G401.6 (cell line): ENCODE measurements around the gene VAC14.
"Not testable (repeated sequence)": the region's sequence is repeated elsewhere in the genome, so short reads cannot be mapped to it uniquely, and the experiment has no call there.

Experiments used
- FAIRE-seq: peaks from 2 replicates; lab custom pipeline; 2012; peaks lifted over from hg19 to GRCh38; lab: Jason Lieb, UNC

Gene VAC14

GRCh38 chr16:70742967-70743366 is 58.0 kb downstream of the VAC14 start:
- FAIRE-seq = not testable (repeated sequence)

GRCh38 chr16:70741783-70742125 is 59.2 kb downstream of the VAC14 start:
- no peak for FAIRE-seq

- FAIRE-seq = no peak
Measured at GRCh38 chr16:70740914-70741782, 59.8 kb downstream of the VAC14 start.

DNA sequence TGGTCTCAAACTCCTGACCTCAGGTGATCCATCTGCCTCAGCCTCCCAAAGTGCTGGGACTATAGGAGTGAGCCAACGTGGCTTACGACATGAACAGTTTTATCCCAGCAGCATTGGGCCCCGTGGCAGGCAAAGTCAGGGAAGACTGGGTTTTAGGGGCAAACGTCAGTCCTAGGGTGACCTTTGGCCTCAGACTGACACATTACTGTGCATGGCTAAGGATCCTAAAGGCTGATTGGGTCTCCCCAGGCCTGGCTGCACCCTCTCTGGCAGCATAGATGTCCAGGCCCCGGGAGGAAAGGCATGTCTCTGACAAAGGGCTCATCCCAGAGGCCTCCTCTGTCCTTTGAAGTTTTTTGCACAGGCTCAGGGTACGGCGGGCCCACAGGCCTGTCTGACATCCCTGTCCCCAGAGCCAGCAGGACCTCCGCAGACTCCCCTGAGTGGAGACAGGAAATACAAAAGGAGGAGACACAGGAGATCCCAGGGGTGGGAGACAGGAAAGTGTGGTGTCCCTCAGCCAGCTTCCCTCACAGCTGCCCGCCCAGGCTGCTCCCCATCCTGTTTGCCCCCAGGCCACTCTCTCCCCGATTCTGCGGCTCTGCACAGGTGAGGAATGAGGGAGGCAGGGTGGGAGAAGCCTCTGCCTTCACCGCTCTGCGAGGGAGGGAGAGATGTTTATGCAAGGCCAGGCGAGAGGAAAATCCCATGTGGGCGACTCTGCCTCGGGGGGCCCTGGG is 60.6 kb downstream of the VAC14 start:
- no peak for FAIRE-seq

- no peak for FAIRE-seq
Measured at GRCh38 chr16:70739389-70739788, 61.6 kb downstream of the VAC14 start.

- FAIRE-seq = no peak
Measured at GRCh38 chr16:70738083-70738977, 62.6 kb downstream of the VAC14 start.

DNA sequence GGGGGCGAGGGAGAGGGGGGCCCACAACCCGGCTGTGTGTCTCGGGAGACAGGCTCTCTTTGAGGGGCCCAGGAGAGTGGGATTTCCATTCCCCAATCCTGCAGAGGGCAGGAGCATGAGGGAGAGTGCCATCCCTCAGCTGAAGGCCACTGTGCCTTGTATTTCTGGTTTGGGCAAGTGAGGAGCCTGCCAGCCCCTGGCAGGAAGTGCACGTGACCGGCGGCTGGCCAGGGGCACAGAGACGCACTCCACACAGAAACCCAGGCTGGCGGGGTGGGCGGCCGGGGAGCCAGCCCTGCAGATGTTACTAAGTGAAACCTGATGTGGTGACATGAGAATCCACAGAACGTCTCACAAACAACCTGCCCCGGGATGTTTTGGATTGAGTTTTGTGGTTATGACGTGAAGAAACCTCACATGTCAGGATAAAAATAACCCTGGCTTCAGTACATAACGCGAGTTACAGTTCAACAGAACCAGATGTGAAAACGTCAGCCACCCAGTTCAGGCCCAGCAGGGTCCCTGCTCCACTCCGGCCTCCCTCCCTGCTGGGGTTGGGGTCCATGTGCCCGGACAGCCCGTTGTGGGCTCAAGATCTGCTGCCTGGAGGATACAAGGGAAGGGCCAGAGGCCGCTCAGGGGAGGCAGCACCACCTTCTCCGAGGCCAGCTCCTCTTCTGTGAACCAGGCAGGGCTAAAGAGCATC is 63.4 kb downstream of the VAC14 start:
- no peak for FAIRE-seq

GRCh38 chr16:70736465-70737376 is 64.2 kb downstream of the VAC14 start:
- no peak for FAIRE-seq

DNA sequence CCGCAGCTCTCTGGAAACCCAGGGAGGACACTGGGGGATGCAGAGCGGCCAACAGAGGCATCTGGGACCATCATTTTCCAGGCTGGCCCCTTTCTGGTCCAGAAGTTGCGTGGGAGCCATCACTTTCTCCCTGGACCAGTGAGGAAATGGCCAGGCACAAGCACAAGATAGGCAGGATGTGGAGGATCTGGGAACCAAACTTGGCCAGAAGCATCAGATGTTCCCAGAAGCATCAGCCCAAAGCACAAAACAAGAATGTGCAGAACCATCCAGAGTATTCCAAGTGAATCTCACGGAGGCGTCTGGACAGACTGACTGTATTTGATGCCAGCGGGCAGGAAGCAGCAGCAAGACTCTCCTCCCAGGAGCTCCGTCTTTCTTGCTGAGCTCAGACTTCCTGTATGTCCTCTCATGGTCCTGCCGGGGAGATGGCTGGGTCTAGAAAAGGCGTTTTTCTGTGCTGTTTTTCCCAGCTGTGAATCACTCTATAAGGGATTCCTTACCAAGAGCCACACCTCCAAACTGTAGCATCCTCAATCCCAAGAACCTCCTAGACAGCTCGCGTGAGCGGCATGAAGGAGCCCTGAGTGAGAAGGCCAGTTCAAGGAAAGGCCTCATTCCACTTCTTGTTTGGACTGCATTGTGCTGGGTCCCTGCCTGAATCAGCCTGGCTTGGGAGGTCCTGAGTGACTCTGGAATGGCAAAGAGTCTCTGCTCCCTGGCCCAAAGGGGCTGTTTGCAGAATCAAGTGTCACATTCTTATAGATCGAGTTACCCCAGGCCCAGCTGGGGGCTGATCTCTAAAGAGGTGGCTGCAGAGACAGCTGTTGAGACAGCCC is 65.6 kb downstream of the VAC14 start:
- FAIRE-seq = no peak

- FAIRE-seq = no peak
Measured at GRCh38 chr16:70734522-70735095, 66.3 kb downstream of the VAC14 start.

DNA sequence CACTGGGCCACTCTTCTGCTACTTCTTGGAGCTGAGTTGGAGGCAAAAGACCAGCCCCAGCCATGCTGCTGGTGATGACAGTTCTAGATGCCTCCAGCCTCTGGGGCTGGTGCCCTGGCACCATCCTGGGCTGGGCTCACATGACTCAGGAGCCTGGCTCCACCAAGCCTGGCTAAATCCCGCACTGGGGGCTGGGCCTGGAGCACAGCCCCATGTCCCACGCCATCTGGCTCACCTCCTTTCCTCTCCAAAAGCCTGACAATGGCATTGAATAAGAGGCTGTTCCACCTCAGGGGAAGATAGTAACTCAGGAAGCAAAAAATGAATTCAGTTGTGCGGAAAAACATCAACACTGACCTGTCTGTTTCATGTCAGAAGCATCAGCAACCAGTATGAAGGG is 70.0 kb downstream of the VAC14 start:
- FAIRE-seq = no peak

GRCh38 chr16:70730031-70730430 is 70.9 kb downstream of the VAC14 start:
- FAIRE-seq = no peak

GRCh38 chr16:70729292-70729691 is 71.7 kb downstream of the VAC14 start:
- FAIRE-seq = no peak

- no peak for FAIRE-seq
Measured at GRCh38 chr16:70728150-70728549, 72.8 kb downstream of the VAC14 start.

DNA sequence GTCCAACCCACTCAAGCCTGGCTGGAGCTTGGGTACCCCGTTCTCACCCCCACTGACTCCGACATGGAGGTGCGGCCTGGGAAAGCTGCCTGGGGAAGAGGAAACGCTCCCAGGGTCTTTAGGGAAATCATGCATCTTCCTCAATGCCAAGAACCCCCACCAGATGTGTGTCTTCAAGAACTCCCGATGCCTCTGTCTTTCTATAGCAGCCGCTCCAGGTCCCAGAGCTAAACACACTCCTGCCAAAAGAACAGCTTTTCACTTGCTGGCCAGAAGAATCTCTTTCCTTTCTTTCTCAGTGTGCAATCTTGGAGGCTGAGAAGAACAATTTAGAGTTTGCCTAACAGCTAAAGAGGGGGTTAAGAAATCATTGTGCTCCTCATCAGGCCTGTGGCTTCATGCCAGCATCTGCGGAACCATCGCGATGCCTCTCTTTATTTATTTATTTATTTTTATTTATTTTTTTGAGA is 74.0 kb downstream of the VAC14 start:
- no peak for FAIRE-seq

- FAIRE-seq = no peak
Measured at GRCh38 chr16:70725912-70726828, 74.8 kb downstream of the VAC14 start.

DNA sequence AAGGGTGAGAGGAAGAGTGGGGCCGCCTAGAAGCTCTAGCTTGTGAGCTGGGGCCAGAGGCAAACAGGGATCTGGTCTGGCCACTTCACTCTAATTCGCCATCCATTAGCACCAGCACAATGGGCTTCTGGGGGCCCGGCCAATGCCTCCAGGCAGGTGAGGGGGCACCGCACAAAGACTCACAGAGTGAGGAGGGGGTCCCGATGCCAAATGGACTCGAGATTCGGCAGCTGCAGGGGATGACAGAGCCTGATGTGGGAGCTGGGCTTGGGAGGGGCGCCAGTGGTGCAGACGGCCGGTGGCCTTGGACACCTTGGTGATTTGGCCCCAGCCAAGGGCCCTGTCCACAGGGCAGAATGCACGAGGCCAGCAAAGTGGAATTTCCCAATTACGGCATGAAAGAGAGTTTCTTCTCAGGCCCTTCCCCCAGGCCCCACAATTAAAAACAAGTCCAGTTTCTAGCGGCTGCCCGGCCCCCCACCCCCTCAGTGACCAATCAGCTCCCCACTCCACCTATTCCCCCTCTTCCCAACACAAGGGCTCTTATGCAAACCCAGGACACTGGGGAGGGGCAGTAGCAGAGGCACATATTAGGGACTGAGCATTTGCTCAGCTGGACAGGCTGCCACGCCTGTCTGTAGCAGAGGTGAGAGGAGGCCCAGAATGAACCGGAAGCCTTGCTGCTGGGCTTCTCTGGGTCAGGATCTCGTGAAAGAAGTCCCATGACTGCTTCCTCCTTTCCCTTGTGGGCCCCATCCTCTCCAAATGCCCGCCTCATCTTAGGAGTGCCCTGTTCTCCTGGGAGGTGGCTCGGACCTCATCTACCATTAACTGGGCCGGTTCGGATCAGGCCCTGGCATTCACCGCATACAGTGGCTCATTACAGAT is 75.7 kb downstream of the VAC14 start:
- FAIRE-seq = no peak
